K562 (cell line): ENCODE measurements around the gene NPHP1. TPM values are rescaled to one million over a fixed set of nuclear protein-coding genes. Genes with fewer than 3 reads are reported as not detected.

Experiments
- ATAC-seq: fragments of 200-7000 bp; cut with Tn5 transposase; 3 replicates; pipeline ENCODE4 v1.9.1; 2020; ENCODE audit warnings: moderate library complexity
- BruUV-seq: library from RNA; stranded (reverse); fragments of 400-500 nt; replicated peaks from 2 replicates; lab custom pipeline; 2021; lab: Mats Ljungman, UMichigan
- CTCF ChIA-PET: fragments of 300-600 bp; formaldehyde crosslinking; extraction: SDS; loops from one replicate; lab custom pipeline; 2021; ENCODE audit warnings: low intra/inter-chr PET ratio; lab: Yijun Ruan, JAX
- POLR2A ChIA-PET: fragments of 300-600, 350-650 bp; sonication (Branson Sonifier 250); formaldehyde crosslinking; extraction: SDS; loops from one replicate; lab custom pipeline; 2021; ENCODE audit warnings: antibody characterized with exemption, inconsistent platforms; lab: Yijun Ruan, JAX
- DNase-seq, 4 experiments: peaks; one replicate each; pipeline versions ENCODE4 v3.0.0 to v3.0.0-alpha.2; 2011 to 2018; ENCODE audit warnings: low spot score in 3 of 4, mixed read lengths in 3 of 4; ENCODE audit errors: extremely low read depth in 1 of 4
- FAIRE-seq: peaks from 2 replicates; lab custom pipeline; 2011; peaks lifted over from hg19 to GRCh38; lab: Jason Lieb, UNC
- H2AFZ ChIP-seq: 2 replicates; pipeline ENCODE4 v1.6.0; 2011; ENCODE audit warnings: low read depth, low read length, control low read depth, inconsistent platforms
- H3K27ac ChIP-seq: fragments of 200-600 bp; 3 replicates; pipeline ENCODE4 v1.8.0; 2011; ENCODE audit warnings: low read depth, mild to moderate bottlenecking, control low read depth, inconsistent platforms, low read length, moderate library complexity, mixed read lengths; ENCODE audit errors: extremely low read depth
- H3K27me3 ChIP-seq, 2 experiments: fragments of 300-600 bp in 1 of 2; 2 replicates in 1 of 2; 3 replicates in 1 of 2; pipeline versions ENCODE4 v1.6.0 to v1.8.0; 2011; ENCODE audit warnings: inconsistent platforms in 2 of 2, low read length in 2 of 2, mild to moderate bottlenecking in 1 of 2, mixed read lengths in 1 of 2, moderate library complexity in 1 of 2; ENCODE audit not compliant: control insufficient read depth in 2 of 2, insufficient read depth in 2 of 2
- H3K36me3 ChIP-seq: fragments of 300-600 bp; 3 replicates; pipeline ENCODE4 v1.8.0; 2011; ENCODE audit warnings: mild to moderate bottlenecking, low read length, inconsistent platforms; ENCODE audit not compliant: control insufficient read depth, insufficient read depth
- H3K4me1 ChIP-seq, 2 experiments: fragments of 200-600 bp in 1 of 2; replicated peaks in 1 of 2; 2 replicates in 1 of 2; 3 replicates in 1 of 2; pipeline versions ENCODE4 v1.5.1 to v1.8.0; 2011; ENCODE audit warnings: inconsistent platforms in 2 of 2, low read length in 2 of 2, mild to moderate bottlenecking in 1 of 2, mixed read lengths in 1 of 2, moderate library complexity in 1 of 2; ENCODE audit not compliant: control insufficient read depth in 2 of 2, insufficient read depth in 2 of 2
- H3K4me2 ChIP-seq: 2 replicates; pipeline ENCODE4 v1.6.1; 2011; ENCODE audit warnings: low read length, control low read depth, inconsistent platforms, mixed read lengths; ENCODE audit not compliant: insufficient read depth
- H3K4me3 ChIP-seq: fragments of 200-600 bp; sonication (generic), shearing (Covaris generic); 2 replicates; pipeline ENCODE4 v1.5.1; 2016; ENCODE audit warnings: control low read depth, inconsistent platforms
- H3K79me2 ChIP-seq: fragments of 200-600 bp; 3 replicates; pipeline ENCODE4 v1.8.0; 2011; ENCODE audit warnings: low read length, inconsistent platforms; ENCODE audit not compliant: control insufficient read depth, insufficient read depth
- H3K9ac ChIP-seq, 2 experiments: 2 replicates each; pipeline versions ENCODE4 v1.6.0 to v1.6.1; 2011; ENCODE audit warnings: low read depth in 2 of 2, low read length in 2 of 2, control low read depth in 1 of 2, inconsistent platforms in 1 of 2, mild to moderate bottlenecking in 1 of 2, mixed read lengths in 1 of 2; ENCODE audit not compliant: insufficient read depth in 1 of 2
- H3K9me1 ChIP-seq: one replicate; pipeline ENCODE4 v1.6.0; 2011; ENCODE audit warnings: inconsistent platforms, mild to moderate bottlenecking, low read length, moderate library complexity; ENCODE audit not compliant: control insufficient read depth, insufficient read depth
- H3K9me3 ChIP-seq: replicated peaks from 2 replicates; pipeline ENCODE4 v1.5.1; 2011; ENCODE audit warnings: low read depth, low read length, inconsistent platforms; ENCODE audit not compliant: control insufficient read depth, insufficient read depth
- H4K20me1 ChIP-seq: replicated peaks from 2 replicates; pipeline ENCODE4 v1.6.1; 2011; ENCODE audit warnings: low read length, inconsistent platforms, mixed read lengths; ENCODE audit not compliant: control insufficient read depth, insufficient read depth
- ESRRA ChIP-seq: fragments of 450-650 bp; IDR thresholded peaks from 2 replicates; pipeline ENCODE4 v1.6.1; 2014; ENCODE audit warnings: low read depth, mild to moderate bottlenecking, moderate library complexity, borderline replicate concordance
- TEAD2 ChIP-seq: fragments of 450-650 bp; IDR thresholded peaks from 2 replicates; pipeline ENCODE4 v1.6.1; 2016; ENCODE audit warnings: missing genetic modification characterization, control low read depth, missing compliant biosample characterization
- ZNF354B ChIP-seq: fragments of 250-450 bp; sonication (Bioruptor Pico); IDR thresholded peaks from 2 replicates; pipeline ENCODE4 v1.4.0; 2020
- ZNF584 ChIP-seq: fragments of 200-800 bp; sonication (Bioruptor generic); IDR thresholded peaks from 2 replicates; pipeline ENCODE4 v1.6.1; 2016; ENCODE audit warnings: low read depth, mild to moderate bottlenecking, missing genetic modification characterization, missing compliant biosample characterization
- ZNF766 ChIP-seq: fragments of 200-800 bp; sonication (Bioruptor generic); conservative IDR thresholded peaks from 2 replicates; pipeline ENCODE4 v1.6.1; 2016; ENCODE audit warnings: missing genetic modification characterization, missing compliant biosample characterization
- WGBS: fragments of 100-300 bp; shearing (Covaris generic); methylation state at CpG from one replicate; pipeline ENCODE4 v1.1.6; 2016; ENCODE audit warnings: low coverage, mixed read lengths; ENCODE audit not compliant: insufficient coverage; ENCODE audit errors: missing lambda C conversion rate; 5-methylcytosine and 5-hydroxymethylcytosine counted together
- in situ Hi-C: fragments of 300-500 bp; cut with MboI; formaldehyde crosslinking; loops from 4 replicates; pipeline ENCODE4 v1.15.0; 2018; ENCODE audit warnings: inconsistent platforms, mixed read lengths
- intact Hi-C: fragments of 100-400 bp; cut with micrococcal nuclease; formaldehyde crosslinking; loops from 2 replicates; pipeline ENCODE4 v1.14.2; 2022
- polyA plus RNA-seq, 8 experiments: library from polyadenylated mRNA; depleted of rRNA in 4 of 8; stranded (reverse) in 5 of 8; unstranded in 3 of 8; fragments of >200 nt; fragmentation: Nextera tagmentation in 2 of 8; fragmentation: Illumina TruSeq in 1 of 8; extraction: Ambion mirVana in 2 of 8; extraction: Trizol in 1 of 8; gene quantifications; 2 replicates each; pipeline versions ENCODE4 v1.2.1 to v1.2.3, GENCODE V29; 2011 to 2014; ENCODE audit warnings: inconsistent platforms in 1 of 8, missing spikeins in 1 of 8
- total RNA-seq, 7 experiments: library from RNA; depleted of rRNA in 6 of 7; stranded (reverse); fragments of >200 nt in 6 of 7; fragmentation: Illumina TruSeq in 2 of 7; extraction: Trizol in 2 of 7; gene quantifications; 2 replicates each; pipeline versions ENCODE4 v1.2.1 to v1.2.3, GENCODE V29; 2011 to 2021; ENCODE audit warnings: low replicate concordance in 1 of 7

The NPHP1 gene
- total and polyA plus RNA-seq, 9 of the 15 experiments (the other 6 are each of a cell fraction or from before 2014, with no cell fraction given): 0.11 to 0.32 (median 0.20) TPM; not detected in 5

- no peak overlapping the region for H3K9ac ChIP-seq
- H3K4me1 ChIP-seq: peaks cover 7% of the 10 kb centered on the region in 2 experiments; a peak in 3 of 5 replicates
- CTCF ChIA-PET: no interaction called here
- intact Hi-C loops (no loop called here), in situ Hi-C loops (loop anchor here (10.0 kb wide), 1 partner anchor 218 kb away; no protein-coding TSS in a partner anchor)
- no peaks in the 10 kb centered on the region for H3K36me3 ChIP-seq
- no peak overlapping the region for H3K27ac ChIP-seq
- no peak overlapping the region for H3K4me2 ChIP-seq
- no TSS peak for BruUV-seq
- H2AFZ ChIP-seq: no peak overlapping the region
- no peaks in the 10 kb centered on the region for H4K20me1 ChIP-seq
- ATAC-seq: no peak
- TF ChIP-seq ZNF584 (CRISPR knock-in tag): no peak
- TF ChIP-seq ZNF766 (CRISPR knock-in tag): no peak
- H3K79me2 ChIP-seq: peaks cover 8% of the 10 kb centered on the region
- FAIRE-seq: no peak
- POLR2A ChIA-PET: no interaction called here
- H3K4me3 ChIP-seq: no peak overlapping the region
- peaks cover 0 to 4% of the 10 kb centered on the region in 2 experiments; a peak in 1 of 5 replicates for H3K27me3 ChIP-seq
- H3K9me1 ChIP-seq: no peaks in the 10 kb centered on the region
- DNase-seq: no peak
- peaks cover 12% of the 10 kb centered on the region for H3K9me3 ChIP-seq
These were observed 12.0 kb upstream of the NPHP1 start for GRCh38 chr2:110216803-110217202.

GRCh38 chr2:110216199-110216598 lies 11.4 kb upstream of the NPHP1 start:
- BruUV-seq: no TSS peak
- peaks cover 15% of the 10 kb centered on the region for H3K79me2 ChIP-seq
- H3K4me3 ChIP-seq: no peak overlapping the region
- H3K27me3 ChIP-seq: peaks cover 0 to 4% of the 10 kb centered on the region in 2 experiments; a peak in 1 of 5 replicates
- TF ChIP-seq ESRRA (no peak), TEAD2 (tag) (no peak), ZNF354B (CRISPR knock-in tag) (no peak)
- CTCF ChIA-PET: no interaction called here
- no peak overlapping the region for H3K4me2 ChIP-seq
- intact Hi-C loops: no loop called here
- no peaks in the 10 kb centered on the region for H3K9me1 ChIP-seq
- 0% methylated on average over 3 of the region's 3 CpGs for WGBS
- peaks cover 12% of the 10 kb centered on the region for H3K9me3 ChIP-seq
- DNase-seq (no peak), FAIRE-seq (no peak), ATAC-seq (no peak)
- in situ Hi-C loops: loop anchor here (10.0 kb wide), 1 partner anchor 219 kb away; no protein-coding TSS in a partner anchor
- 0 out of 3 replicates have a peak, but pooled peaks cover under 1% of the 10 kb centered on the region for H3K36me3 ChIP-seq
- no peaks in the 10 kb centered on the region for H4K20me1 ChIP-seq
- no peak overlapping the region for H3K9ac ChIP-seq
- H2AFZ ChIP-seq: no peak overlapping the region
- POLR2A ChIA-PET: no interaction called here
- no peak overlapping the region for H3K27ac ChIP-seq
- peaks cover 7% of the 10 kb centered on the region in 2 experiments; a peak in 3 of 5 replicates for H3K4me1 ChIP-seq
